T-helper 17 cell (primary cell): ENCODE measurements around the gene USP34. TPM values are rescaled to one million over a fixed set of nuclear protein-coding genes. Genes with fewer than 3 reads are reported as not detected.
A peak's percentile ranks its signal among the peaks of the same experiment; 100 is the strongest.
"Not testable (repeated sequence)": the region's sequence is repeated elsewhere in the genome, so short reads cannot be mapped to it uniquely, and the experiment has no call there.

ENCODE experiments used
- ATAC-seq: fragments of 150-1000 bp; cut with Tn5 transposase; 2 replicates; pipeline ENCODE4 v1.10.0; 2021; ENCODE audit warnings: mild to moderate bottlenecking, moderate library complexity
- DNase-seq, 3 donors: peaks; one replicate each; pipeline versions ENCODE4 v3.0.0 to v3.0.0-alpha.2; 2020 to 2021
- H3K9me3 ChIP-seq: one replicate; pipeline ENCODE4 v1.7.0; 2013; ENCODE audit warnings: low read length, mild to moderate bottlenecking; ENCODE audit not compliant: control insufficient read depth, poor library complexity, severe bottlenecking
- H3K27ac Mint-ChIP-seq: one replicate; pipeline ENCODE4 v1.8.0; 2022; ENCODE audit warnings: mild to moderate bottlenecking, moderate library complexity, mixed read lengths
- H3K27me3 Mint-ChIP-seq: one replicate; pipeline ENCODE4 v1.8.0; 2022; ENCODE audit warnings: mixed read lengths
- H3K36me3 Mint-ChIP-seq: one replicate; pipeline ENCODE4 v1.8.0; 2022; ENCODE audit warnings: low read depth, mixed read lengths
- H3K4me1 Mint-ChIP-seq: one replicate; pipeline ENCODE4 v1.8.0; 2022; ENCODE audit warnings: mild to moderate bottlenecking, mixed read lengths
- H3K4me3 Mint-ChIP-seq: one replicate; pipeline ENCODE4 v1.8.0; 2022; ENCODE audit warnings: mild to moderate bottlenecking, moderate library complexity, mixed read lengths
- total RNA-seq, 4 donors: library from RNA in 2 of 4; stranded (reverse) in 2 of 4; gene quantifications; one replicate each; pipeline ENCODE4 v1.2.3 and lab custom pipeline; 2022 to 2026

The USP34 gene
- total RNA-seq, 2 donors from 2014 or later = 148 to 170 TPM

DNA sequence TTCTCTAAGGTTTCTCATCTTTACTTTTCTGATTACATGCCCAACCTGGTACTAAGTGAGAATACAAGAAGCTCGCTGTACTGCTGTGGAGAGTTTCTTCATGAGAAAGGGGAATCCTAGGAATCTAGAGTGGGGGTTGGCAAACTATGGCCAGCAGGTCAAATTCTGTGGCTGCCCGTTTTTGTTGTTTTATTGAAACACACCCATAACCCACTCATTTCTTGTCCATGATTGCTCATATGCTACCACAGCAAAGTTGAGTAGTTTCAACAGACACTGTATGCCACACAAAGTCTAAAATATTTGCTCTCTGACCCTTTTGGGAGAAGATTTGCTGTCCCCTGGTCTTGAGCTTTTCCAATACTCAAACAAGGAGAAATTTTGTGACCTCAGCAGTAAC is 250.1 kb downstream of the USP34 start:
- no peaks in the 10 kb centered on the region for H3K27me3 Mint-ChIP-seq
- no peak overlapping the region for H3K4me3 Mint-ChIP-seq
- DNase-seq = no peak
- no peak for ATAC-seq
- H3K36me3 Mint-ChIP-seq = peaks cover 4% of the 10 kb centered on the region
- peaks cover 3% of the 10 kb centered on the region for H3K4me1 Mint-ChIP-seq
- no peak overlapping the region for H3K27ac Mint-ChIP-seq
- no peaks in the 10 kb centered on the region for H3K9me3 ChIP-seq

DNA sequence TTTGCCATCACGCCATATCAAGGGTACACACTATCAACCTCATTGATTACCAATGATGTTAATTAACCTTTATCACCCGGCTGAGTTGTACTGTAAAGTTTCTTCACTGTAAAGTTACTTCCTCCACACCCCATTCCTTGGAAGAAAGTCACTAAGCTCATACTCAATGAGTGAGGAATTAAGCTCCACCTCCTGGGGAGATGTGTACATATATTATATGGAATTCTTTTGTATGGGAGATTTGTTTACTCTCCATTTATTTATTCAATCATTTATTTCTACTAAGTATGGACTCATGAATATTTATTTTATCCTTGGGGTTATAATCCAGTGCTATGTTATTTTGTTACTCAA is 252.1 kb downstream of the USP34 start:
- Mint-ChIP-seq H3K27ac (no peak overlapping the region), H3K4me3 (no peak overlapping the region), H3K36me3 (peaks cover 4% of the 10 kb centered on the region), H3K27me3 (no peaks in the 10 kb centered on the region), H3K4me1 (peaks cover 3% of the 10 kb centered on the region)
- ATAC-seq = no peak
- DNase-seq = no peak
- H3K9me3 ChIP-seq = no peaks in the 10 kb centered on the region

DNA sequence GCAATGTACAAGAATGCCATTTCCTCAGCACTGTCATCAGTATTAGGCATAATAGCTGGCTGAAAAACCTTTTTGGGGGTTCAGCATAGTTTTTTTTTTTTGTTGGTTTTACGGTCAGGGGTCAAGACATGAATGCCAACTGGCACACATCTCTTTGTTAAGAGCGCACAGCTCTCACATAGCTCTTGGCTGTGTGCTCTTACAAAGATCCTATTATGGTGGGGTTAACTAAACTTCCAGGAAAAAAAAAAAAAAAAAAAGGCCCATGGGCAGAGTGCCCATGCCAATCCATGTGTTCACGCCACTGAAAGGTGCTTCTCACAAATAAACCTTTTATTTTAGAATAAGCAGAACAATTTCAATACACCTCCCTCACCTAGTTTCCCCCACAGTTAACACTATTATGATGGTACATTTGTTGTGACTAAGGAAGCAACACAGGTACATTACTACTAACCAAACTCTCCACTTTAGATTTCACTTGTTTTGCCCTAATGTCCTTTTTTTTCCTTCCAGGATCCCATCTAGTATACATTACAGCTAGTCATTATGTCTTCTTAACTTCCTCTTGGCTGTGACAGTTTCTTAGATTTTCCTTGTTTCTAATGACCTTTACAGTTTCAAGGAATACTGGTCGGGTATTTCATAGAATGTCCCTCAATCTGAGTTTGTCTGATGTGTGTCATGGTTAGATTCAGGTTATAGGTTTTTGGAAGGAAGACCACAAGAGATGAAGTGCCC is 252.6 kb downstream of the USP34 start:
- H3K4me3 Mint-ChIP-seq = no peak overlapping the region
- no peaks in the 10 kb centered on the region for H3K9me3 ChIP-seq
- peaks cover 3% of the 10 kb centered on the region for H3K4me1 Mint-ChIP-seq
- H3K36me3 Mint-ChIP-seq = peaks cover 2% of the 10 kb centered on the region
- DNase-seq (no peak), ATAC-seq (no peak)
- H3K27ac Mint-ChIP-seq = no peak overlapping the region
- H3K27me3 Mint-ChIP-seq = no peaks in the 10 kb centered on the region

DNA sequence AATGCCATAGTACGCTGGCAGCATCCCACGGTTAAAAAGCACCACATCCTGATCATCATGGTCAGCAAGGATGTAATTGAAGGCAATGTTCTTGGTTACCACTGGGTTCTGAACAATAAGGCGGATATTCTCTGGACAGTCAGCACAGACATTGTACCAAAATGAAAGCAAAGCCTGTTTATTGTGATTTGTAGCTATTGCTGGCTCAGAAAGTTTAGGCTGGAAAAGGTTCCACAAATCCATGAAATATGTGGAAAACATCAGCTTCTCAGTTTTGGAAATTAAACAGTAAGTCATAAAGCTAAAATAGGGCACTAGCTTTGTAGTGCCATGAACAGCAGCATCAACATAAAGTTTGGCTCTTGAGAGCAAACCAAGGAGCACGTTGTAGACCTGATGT is 256.7 kb downstream of the USP34 start:
- H3K4me1 Mint-ChIP-seq = peaks cover 3% of the 10 kb centered on the region
- no peak for ATAC-seq
- H3K4me3 Mint-ChIP-seq = no peak overlapping the region
- no peak for DNase-seq
- peaks cover 2% of the 10 kb centered on the region for H3K36me3 Mint-ChIP-seq
- no peak overlapping the region for H3K27ac Mint-ChIP-seq
- no peaks in the 10 kb centered on the region for H3K9me3 ChIP-seq
- H3K27me3 Mint-ChIP-seq = no peaks in the 10 kb centered on the region

DNA sequence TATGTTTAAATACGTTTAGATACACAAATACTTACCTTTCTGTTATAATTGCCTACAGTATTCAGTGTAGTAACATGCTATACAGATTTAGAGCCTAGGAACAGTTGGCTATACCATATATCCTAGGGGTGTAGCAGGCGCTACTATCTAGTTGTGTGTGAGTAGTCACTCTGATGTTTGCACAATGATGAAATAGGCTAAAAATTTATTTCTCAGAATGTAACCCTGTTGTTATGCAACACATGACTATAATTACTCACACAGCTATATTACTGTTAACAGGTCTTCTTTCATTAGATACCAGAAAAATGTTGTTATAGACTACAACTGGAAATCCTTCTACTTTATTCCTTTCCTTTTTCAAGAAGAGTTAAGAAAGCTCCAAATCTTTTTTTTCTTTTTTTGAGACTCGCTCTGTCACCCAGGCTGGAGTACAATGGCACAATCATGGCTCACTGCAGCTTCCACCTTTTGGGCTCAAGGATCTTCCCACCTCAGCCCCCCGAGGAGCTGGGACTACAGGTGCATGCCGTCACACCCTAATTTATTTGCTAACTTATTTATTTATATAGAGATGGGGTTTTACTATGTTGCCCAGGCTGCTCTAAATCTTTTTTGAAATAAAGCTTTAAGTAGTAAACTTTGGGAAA is 260.4 kb downstream of the USP34 start:
- Mint-ChIP-seq H3K27me3 (no peaks in the 10 kb centered on the region), H3K4me3 (no peak overlapping the region), H3K4me1 (no peaks in the 10 kb centered on the region), H3K36me3 (peaks cover 5% of the 10 kb centered on the region), H3K27ac (no peak overlapping the region)
- H3K9me3 ChIP-seq = no peaks in the 10 kb centered on the region
- DNase-seq (no peak), ATAC-seq (no peak)

DNA sequence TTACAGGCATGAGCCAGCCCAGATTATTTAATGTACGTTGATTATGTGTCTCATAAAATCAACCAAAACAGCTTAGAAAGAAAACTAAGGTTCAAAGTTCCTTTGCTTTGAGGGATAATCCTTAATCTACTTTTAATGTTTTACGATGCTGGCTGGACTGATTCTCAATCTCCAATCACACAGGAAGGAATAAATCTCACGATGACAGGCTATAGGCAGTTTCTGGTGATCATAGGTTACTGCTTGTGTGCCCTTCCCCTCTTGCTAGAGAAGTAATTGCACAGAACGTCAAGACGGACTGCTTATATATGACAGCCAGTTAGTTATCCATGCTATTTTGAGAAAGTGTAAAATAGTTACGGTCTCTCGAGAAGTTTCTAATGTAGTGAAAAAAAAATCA is 265.8 kb downstream of the USP34 start:
- H3K36me3 Mint-ChIP-seq = peaks cover 13% of the 10 kb centered on the region
- no peak overlapping the region for H3K27ac Mint-ChIP-seq
- ATAC-seq = no peak
- DNase-seq = no peak
- H3K4me3 Mint-ChIP-seq = no peak overlapping the region
- H3K9me3 ChIP-seq = no peaks in the 10 kb centered on the region
- H3K4me1 Mint-ChIP-seq = no peaks in the 10 kb centered on the region
- H3K27me3 Mint-ChIP-seq = no peaks in the 10 kb centered on the region

DNA sequence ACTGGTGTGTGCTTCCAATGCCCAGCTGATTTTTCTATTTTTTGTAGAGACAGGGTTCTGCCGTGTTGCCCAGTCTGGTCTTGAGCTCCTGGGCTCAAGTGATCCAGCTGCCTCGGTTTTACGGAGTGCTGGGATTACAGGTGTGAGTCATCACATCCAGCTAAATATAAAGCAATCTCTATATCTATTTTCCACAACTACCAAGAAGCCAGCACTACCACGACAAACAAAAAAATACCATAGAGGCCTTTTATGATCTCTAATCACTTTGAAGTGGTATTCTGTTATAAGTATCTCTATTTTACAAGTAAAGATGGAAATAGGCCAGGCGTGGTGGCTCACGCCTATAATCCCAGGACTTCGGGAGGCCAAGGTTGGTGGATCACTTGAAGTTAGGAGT is 274.2 kb downstream of the USP34 start:
- Mint-ChIP-seq H3K4me1 (peaks cover 4% of the 10 kb centered on the region), H3K4me3 (no peak overlapping the region), H3K36me3 (no peaks in the 10 kb centered on the region), H3K27ac (peak overlapping the region; percentile 51), H3K27me3 (no peaks in the 10 kb centered on the region)
- H3K9me3 ChIP-seq = no peaks in the 10 kb centered on the region
- DNase-seq (no peak), ATAC-seq (no peak)

DNA sequence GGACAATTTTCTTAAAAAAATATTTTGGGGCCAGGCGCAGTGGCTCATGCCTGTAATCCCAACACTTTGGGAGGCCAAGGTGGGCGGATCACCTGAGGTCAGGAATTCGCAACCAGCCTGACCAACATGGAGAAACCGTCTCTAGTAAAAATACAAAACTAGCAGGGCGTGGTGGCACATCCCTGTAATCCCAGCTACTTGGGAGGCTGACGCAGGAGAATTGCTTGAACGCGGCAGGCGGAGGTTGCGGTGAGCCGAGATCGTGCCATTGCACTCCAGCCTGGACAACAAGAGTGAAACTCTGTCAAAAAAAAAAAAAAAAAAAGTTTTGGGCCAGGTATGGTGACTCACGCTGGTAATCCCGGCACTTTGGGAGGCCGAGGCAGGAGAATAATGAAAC is 276.2 kb downstream of the USP34 start:
- H3K4me3 Mint-ChIP-seq, H3K4me1 Mint-ChIP-seq, ATAC-seq, H3K9me3 ChIP-seq, H3K27me3 Mint-ChIP-seq, H3K36me3 Mint-ChIP-seq, DNase-seq: not testable (repeated sequence)
- peak overlapping the region; percentile 37 for H3K27ac Mint-ChIP-seq

DNA sequence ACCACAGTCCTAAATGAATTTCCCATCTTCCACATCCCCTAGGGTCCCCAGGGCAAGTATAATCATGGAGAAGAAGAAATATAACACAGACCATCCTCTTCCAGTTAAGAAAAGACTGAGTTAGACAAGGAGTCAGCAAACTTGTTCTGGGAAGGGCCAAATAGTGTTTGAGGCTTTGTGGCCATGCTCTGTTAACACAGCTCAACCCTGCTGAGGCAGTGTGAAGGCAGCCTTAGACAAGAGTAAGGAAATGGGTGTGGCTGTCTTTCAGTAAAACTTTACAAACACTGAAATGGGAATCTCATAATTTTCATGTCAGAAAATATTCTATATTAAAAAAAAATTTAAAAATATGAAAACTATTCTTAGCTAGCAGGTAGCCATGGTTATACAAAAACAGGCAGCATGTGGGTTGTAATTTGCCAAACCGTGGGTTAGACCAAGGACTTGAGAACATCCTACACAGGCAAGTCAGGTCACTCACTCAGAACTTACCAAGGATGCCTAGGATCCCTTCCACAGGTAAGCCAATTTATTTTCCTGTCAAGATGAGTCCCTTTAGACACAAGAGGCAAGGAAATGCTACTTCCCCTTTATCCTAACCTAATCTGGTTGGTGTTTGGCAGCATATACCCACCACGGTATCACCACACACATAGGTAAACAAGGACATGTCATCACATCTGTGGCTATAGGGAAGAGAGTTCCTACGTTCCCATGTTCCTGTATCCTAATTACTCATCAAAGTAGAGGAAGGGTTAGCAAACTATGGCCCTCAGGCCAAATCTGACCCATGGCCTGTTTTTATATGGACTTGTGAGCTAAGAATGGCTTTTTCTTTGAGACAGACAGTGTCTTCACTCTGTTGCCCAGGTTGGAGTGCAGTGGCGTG is 277.0 kb downstream of the USP34 start:
- peak overlapping the region; percentile 37 for H3K27ac Mint-ChIP-seq
- H3K4me3 Mint-ChIP-seq = no peak overlapping the region
- no peak for DNase-seq
- H3K4me1 Mint-ChIP-seq = peaks cover 7% of the 10 kb centered on the region
- peak; percentile 60 for ATAC-seq
- H3K9me3 ChIP-seq = no peaks in the 10 kb centered on the region
- no peaks in the 10 kb centered on the region for H3K27me3 Mint-ChIP-seq
- H3K36me3 Mint-ChIP-seq = no peaks in the 10 kb centered on the region

DNA sequence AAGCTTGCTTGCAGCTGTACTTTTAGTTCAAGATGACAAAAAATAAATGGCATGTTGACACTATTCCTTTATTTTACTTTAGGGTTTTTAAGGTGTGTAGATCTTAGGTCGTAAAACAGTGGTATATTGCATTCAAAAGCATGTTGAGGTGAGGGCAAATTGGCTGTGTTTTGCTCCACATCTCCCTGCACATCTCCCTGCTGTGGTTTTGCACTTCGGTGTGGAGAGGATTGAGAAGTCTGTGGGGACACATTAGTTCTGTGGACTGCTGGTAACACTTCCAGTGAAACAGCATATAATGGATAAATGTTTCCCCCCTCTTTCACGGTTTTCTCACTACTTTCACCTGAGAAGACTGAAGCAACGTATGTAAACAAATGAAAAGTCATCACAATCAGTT is 283.8 kb downstream of the USP34 start:
- no peaks in the 10 kb centered on the region for H3K27me3 Mint-ChIP-seq
- peaks cover 13% of the 10 kb centered on the region for H3K36me3 Mint-ChIP-seq
- peaks cover 22% of the 10 kb centered on the region for H3K4me1 Mint-ChIP-seq
- no peak overlapping the region for H3K4me3 Mint-ChIP-seq
- ATAC-seq (no peak), DNase-seq (no peak)
- no peaks in the 10 kb centered on the region for H3K9me3 ChIP-seq
- H3K27ac Mint-ChIP-seq = peak overlapping the region; percentile 37

DNA sequence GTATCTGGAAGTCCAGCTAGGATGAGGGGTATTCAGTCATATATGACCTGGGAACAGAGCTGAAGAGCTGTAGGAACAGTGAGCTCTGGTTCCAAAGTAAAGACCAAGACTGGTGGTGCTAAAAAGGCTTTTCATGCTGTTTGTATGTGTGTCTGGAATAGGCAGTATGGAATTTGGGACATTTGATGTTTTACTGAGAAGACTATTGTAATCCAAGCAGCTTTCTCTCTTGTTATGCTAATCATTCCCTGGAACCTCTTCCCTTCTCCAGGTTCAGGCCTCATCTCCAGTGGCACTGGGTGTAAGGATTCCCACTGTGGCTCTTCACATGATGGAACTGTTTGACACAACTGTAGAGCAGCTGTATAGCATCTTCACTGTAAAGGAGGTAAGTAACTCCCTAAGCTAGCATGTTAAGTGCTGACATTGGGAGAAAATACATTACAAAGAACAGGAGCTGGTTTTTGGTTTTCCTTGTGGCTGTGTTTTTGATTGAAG is 285.6 kb downstream of the USP34 start:
- H3K9me3 ChIP-seq = no peaks in the 10 kb centered on the region
- ATAC-seq (no peak), DNase-seq (no peak)
- peaks cover 13% of the 10 kb centered on the region for H3K36me3 Mint-ChIP-seq
- no peaks in the 10 kb centered on the region for H3K27me3 Mint-ChIP-seq
- H3K4me3 Mint-ChIP-seq = no peak overlapping the region
- peak overlapping the region; percentile 67 for H3K27ac Mint-ChIP-seq
- H3K4me1 Mint-ChIP-seq = peaks cover 32% of the 10 kb centered on the region

DNA sequence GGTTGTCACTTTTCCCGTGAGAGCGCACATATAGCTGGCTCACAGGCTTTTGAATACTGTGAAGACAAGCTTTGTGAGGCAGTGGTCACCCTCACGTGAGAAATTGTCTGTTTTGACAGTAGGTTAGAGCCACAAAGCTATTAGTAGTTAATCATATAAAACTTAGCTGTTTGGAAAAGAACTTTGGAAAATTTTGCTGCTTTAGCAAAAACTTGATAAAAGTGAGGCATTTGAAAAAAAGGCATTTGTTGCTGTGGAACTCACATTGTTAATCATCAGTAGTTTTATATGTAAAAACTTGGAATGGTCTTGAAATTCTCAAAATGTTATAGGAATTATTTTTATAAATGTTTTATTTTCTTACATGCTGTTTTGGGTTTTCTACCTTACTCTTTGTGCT is 286.6 kb downstream of the USP34 start:
- H3K27me3 Mint-ChIP-seq = no peaks in the 10 kb centered on the region
- H3K27ac Mint-ChIP-seq = no peak overlapping the region
- H3K9me3 ChIP-seq = no peaks in the 10 kb centered on the region
- peaks cover 13% of the 10 kb centered on the region for H3K36me3 Mint-ChIP-seq
- no peak overlapping the region for H3K4me3 Mint-ChIP-seq
- no peak for DNase-seq
- peaks cover 41% of the 10 kb centered on the region for H3K4me1 Mint-ChIP-seq
- no peak for ATAC-seq

DNA sequence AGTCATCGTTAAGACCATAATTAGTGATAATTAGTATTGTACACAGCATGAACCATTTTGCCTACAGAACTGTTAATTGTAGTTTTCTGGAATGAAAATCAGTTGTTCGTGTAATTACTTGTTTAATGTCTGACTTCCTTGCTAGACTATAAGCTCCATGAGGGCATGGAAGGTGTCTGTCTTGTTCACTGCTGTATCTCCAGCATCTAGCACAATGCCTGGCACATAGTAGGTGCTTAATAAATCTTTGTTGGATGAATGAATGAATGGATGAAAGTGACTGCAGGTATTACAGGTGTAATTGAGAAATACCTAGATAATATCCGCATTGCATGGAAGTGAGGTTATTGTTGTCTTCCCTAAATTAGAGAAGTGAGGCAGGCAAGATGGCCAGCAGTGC is 287.1 kb downstream of the USP34 start:
- no peaks in the 10 kb centered on the region for H3K27me3 Mint-ChIP-seq
- H3K36me3 Mint-ChIP-seq = peaks cover 13% of the 10 kb centered on the region

More for the DNA sequence above, 287.1 kb downstream of the USP34 start:
- Mint-ChIP-seq H3K4me3 (no peak overlapping the region), H3K27ac (peak overlapping the region; percentile 84), H3K4me1 (peaks cover 44% of the 10 kb centered on the region)
- ATAC-seq (no peak), DNase-seq (no peak)
- no peaks in the 10 kb centered on the region for H3K9me3 ChIP-seq
